K562 (cell line): ENCODE results near the gene FASTKD3. TPM values are rescaled to one million over a fixed set of nuclear protein-coding genes. Genes with fewer than 3 reads are reported as not detected.

Experiments
- ARID2 ChIP-seq: fragments of 450-650 bp; IDR thresholded peaks from 2 replicates; pipeline ENCODE4 v1.6.1; 2017; ENCODE audit warnings: antibody characterized with exemption, mild to moderate bottlenecking
- BRD4 ChIP-seq: fragments of 200-600 bp; sonication (generic); IDR thresholded peaks from 2 replicates; pipeline ENCODE4 v1.6.1; 2017; ENCODE audit warnings: inconsistent platforms
- CLOCK ChIP-seq: fragments of 250-450 bp; sonication (Bioruptor Pico); IDR thresholded peaks from 2 replicates; pipeline ENCODE4 v1.4.0; 2020; ENCODE audit warnings: mild to moderate bottlenecking, moderate library complexity, borderline replicate concordance
- DACH1 ChIP-seq: fragments of 450-650 bp; IDR thresholded peaks from 2 replicates; pipeline ENCODE4 v1.6.1; 2018; ENCODE audit not compliant: partially characterized antibody
- DMBX1 ChIP-seq: fragments of 250-450 bp; sonication (Bioruptor Pico); IDR thresholded peaks from 2 replicates; pipeline ENCODE4 v1.8.0; 2022; ENCODE audit warnings: inconsistent platforms, mild to moderate bottlenecking, moderate library complexity, borderline replicate concordance
- ETV5 ChIP-seq: sonication (generic); formaldehyde crosslinking; IDR thresholded peaks from 2 replicates; pipeline ENCODE4 v1.4.0; 2020; ENCODE audit warnings: low read depth, mild to moderate bottlenecking, missing genetic modification reagents
- HDAC6 ChIP-seq: IDR thresholded peaks from 2 replicates; pipeline ENCODE4 v1.6.1; 2012; ENCODE audit warnings: low read depth, mild to moderate bottlenecking, control low read depth, inconsistent platforms, low read length, moderate library complexity
- HIVEP1 ChIP-seq: fragments of 250-450 bp; sonication (Bioruptor Pico); IDR thresholded peaks from 2 replicates; pipeline ENCODE4 v1.4.0; 2020; ENCODE audit warnings: mild to moderate bottlenecking
- KDM4B ChIP-seq, 2 experiments: fragments of 450-650 bp in 1 of 2; sonication (generic) in 1 of 2; IDR thresholded peaks; 2 replicates each; pipeline ENCODE4 v1.6.1; 2016 to 2017; ENCODE audit warnings: borderline replicate concordance in 2 of 2, antibody characterized with exemption in 1 of 2, low read depth in 1 of 2, mild to moderate bottlenecking in 1 of 2
- NCOA1 ChIP-seq: fragments of 450-650 bp; IDR thresholded peaks from 2 replicates; pipeline ENCODE4 v1.6.1; 2016; ENCODE audit warnings: low read depth
- NRF1 ChIP-seq, 2 experiments: fragments of 450-650 bp; IDR thresholded peaks in 1 of 2; conservative IDR thresholded peaks in 1 of 2; 2 replicates each; pipeline ENCODE4 v1.6.1; 2014; ENCODE audit warnings: mild to moderate bottlenecking in 2 of 2
- PHB2 ChIP-seq: fragments of 450-650 bp; IDR thresholded peaks from 2 replicates; pipeline ENCODE4 v1.6.1; 2017; ENCODE audit warnings: low read depth
- PREB ChIP-seq: sonication (generic); formaldehyde crosslinking; IDR thresholded peaks from 2 replicates; pipeline ENCODE4 v1.8.1; 2023; ENCODE audit warnings: mild to moderate bottlenecking, missing genetic modification reagents
- RNF2 ChIP-seq: sonication (generic); IDR thresholded peaks from 2 replicates; pipeline ENCODE4 v1.6.1; 2016
- TAF15 ChIP-seq: fragments of 200-400 bp; formaldehyde crosslinking; IDR thresholded peaks from 2 replicates; pipeline ENCODE4 v1.6.1; 2017; ENCODE audit warnings: mild to moderate bottlenecking, low read depth, low read length, moderate library complexity
- TEAD1 ChIP-seq, 2 experiments: fragments of 450-650 bp in 1 of 2; sonication (generic) in 1 of 2; formaldehyde crosslinking; IDR thresholded peaks; 2 replicates each; pipeline versions ENCODE4 v1.4.0 to v1.8.0; 2020 to 2022; ENCODE audit warnings: mild to moderate bottlenecking in 2 of 2, missing genetic modification reagents in 1 of 2
- ZBTB26 ChIP-seq: fragments of 450-650 bp; formaldehyde crosslinking; IDR thresholded peaks from 2 replicates; pipeline ENCODE4 v1.4.0; 2022; ENCODE audit warnings: missing genetic modification characterization
- ZBTB49 ChIP-seq: sonication (generic); formaldehyde crosslinking; IDR thresholded peaks from 2 replicates; pipeline ENCODE4 v1.8.0; 2022; ENCODE audit warnings: missing genetic modification reagents, mild to moderate bottlenecking, borderline replicate concordance
- ZC3H11A ChIP-seq: IDR thresholded peaks from 2 replicates; pipeline ENCODE4 v1.6.1; 2012; ENCODE audit warnings: low read depth, low read length, improper control_type of control experiment
- ZNF175 ChIP-seq: fragments of 200-800 bp; sonication (Bioruptor generic); IDR thresholded peaks from 2 replicates; pipeline ENCODE4 v1.6.1; 2016; ENCODE audit warnings: low read depth, mild to moderate bottlenecking, missing genetic modification characterization, missing compliant biosample characterization
- ZNF444 ChIP-seq: fragments of 250-450 bp; sonication (Bioruptor Pico); IDR thresholded peaks from 2 replicates; pipeline ENCODE4 v1.4.0; 2020; ENCODE audit warnings: mild to moderate bottlenecking, moderate library complexity
- ZNF699 ChIP-seq: fragments of 250-450 bp; sonication (Bioruptor Pico); IDR thresholded peaks from 2 replicates; pipeline ENCODE4 v1.8.0; 2021; ENCODE audit warnings: mild to moderate bottlenecking, moderate library complexity; ENCODE audit not compliant: insufficient replicate concordance
- polyA plus RNA-seq, 8 experiments: library from polyadenylated mRNA; depleted of rRNA in 4 of 8; stranded (reverse) in 5 of 8; unstranded in 3 of 8; fragments of >200 nt; fragmentation: Nextera tagmentation in 2 of 8; fragmentation: Illumina TruSeq in 1 of 8; extraction: Ambion mirVana in 2 of 8; extraction: Trizol in 1 of 8; gene quantifications; 2 replicates each; pipeline versions ENCODE4 v1.2.1 to v1.2.3, GENCODE V29; 2011 to 2014; ENCODE audit warnings: inconsistent platforms in 1 of 8, missing spikeins in 1 of 8
- total RNA-seq, 7 experiments: library from RNA; depleted of rRNA in 6 of 7; stranded (reverse); fragments of >200 nt in 6 of 7; fragmentation: Illumina TruSeq in 2 of 7; extraction: Trizol in 2 of 7; gene quantifications; 2 replicates each; pipeline versions ENCODE4 v1.2.1 to v1.2.3, GENCODE V29; 2011 to 2021; ENCODE audit warnings: low replicate concordance in 1 of 7

The FASTKD3 gene
- total and polyA plus RNA-seq, 9 of the 15 experiments (the other 6 are each of a cell fraction or from before 2014, with no cell fraction given), result 17.1 to 149 (median 47.5) TPM

- TF ChIP-seq ZBTB49 (no peak), DACH1 (no peak), CLOCK (CRISPR knock-in tag) (no peak), ZNF175 (no peak), ZNF444 (CRISPR knock-in tag) (no peak), NRF1 (conservative IDR thresholded peaks at IDR 0.05 in 1 of 2, IDR thresholded peaks at IDR 0.05 in 1 of 2) (peak; percentile 86 to 89), DMBX1 (no peak), KDM4B (IDR thresholded peaks at IDR 0.05; ENCODE audit: borderline replicate concordance in 2 of 2, low read depth in 1 of 2) (0 out of 4 replicates have a peak, but pooled peaks of 1 of the 2 experiments have one; percentile 18), PREB (CRISPR knock-in tag) (no peak), HIVEP1 (CRISPR knock-in tag) (no peak), NCOA1 (no peak), ZBTB26 (CRISPR knock-in tag) (no peak), TAF15 (no peak), ARID2 (no peak), ZNF699 (CRISPR knock-in tag) (no peak), ETV5 (CRISPR knock-in tag) (no peak; the same call in 1 of the 2 replicates), RNF2 (no peak), HDAC6 (no peak), PHB2 (no peak), BRD4 (no peak), ZC3H11A (no peak), TEAD1 (CRISPR knock-in tag; IDR thresholded peaks at IDR 0.05) (no peak)
Observed at GRCh38 chr5:7868773-7869473, at the start of gene FASTKD3, which contains the start of gene MTRR (continued).
